ENCODE results near the gene TAS1R1.

The TAS1R1 gene

GRCh38 chr1:6554907-6555778, at the start of gene TAS1R1:
TAS1R1 (plus strand) TSS chr1:6555307; CDS start chr1:6555374, 67 bp downstream.
- no peak for DNase-seq (ENCODE audit: low read depth in 2 of 2, low spot score in 1 of 2)

DNA sequence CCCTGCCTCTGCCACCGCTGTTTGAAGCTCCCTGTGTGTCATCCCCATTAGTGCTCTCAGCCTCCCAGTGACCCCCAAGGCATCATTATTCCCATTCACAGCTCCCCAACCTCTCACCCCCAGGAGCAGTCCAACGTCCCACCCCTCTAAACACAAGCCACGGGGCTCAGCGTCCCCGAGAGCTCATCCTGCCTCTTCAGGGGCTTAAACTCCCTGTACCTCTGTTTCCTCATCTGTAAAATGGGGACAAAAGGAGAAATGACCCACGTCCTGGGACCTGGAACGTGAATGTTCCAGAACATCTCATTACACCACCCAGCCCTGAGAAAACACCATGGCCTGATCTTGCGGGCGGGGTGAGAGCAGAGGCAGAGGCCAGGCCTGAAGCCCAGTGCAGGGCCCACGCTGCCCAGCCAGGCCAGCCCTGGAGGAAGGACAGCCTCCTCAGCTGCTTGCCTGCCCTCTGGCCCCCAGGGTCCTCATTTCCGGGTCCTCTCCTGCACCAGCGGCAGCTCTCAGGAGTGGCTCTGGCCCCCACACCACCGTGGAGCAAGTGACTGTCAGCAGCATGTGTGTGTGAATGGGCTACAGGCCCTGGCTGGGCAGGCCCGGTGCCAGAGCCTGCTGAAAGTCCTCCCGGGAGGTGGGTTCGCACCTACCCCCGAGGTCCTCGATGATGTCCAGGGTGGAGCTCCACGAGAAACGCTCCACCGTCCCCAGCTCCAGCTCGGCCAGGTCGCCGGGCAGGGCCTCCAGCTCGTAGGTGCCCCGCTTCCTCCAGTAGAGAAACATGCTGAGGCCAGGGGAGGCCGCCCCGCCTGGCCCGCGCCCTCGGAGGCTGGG, 49.5 kb upstream of the TAS1R1 start:
- DNase-seq (ENCODE audit: low read depth in 2 of 2, low spot score in 1 of 2), result no peak

DNA sequence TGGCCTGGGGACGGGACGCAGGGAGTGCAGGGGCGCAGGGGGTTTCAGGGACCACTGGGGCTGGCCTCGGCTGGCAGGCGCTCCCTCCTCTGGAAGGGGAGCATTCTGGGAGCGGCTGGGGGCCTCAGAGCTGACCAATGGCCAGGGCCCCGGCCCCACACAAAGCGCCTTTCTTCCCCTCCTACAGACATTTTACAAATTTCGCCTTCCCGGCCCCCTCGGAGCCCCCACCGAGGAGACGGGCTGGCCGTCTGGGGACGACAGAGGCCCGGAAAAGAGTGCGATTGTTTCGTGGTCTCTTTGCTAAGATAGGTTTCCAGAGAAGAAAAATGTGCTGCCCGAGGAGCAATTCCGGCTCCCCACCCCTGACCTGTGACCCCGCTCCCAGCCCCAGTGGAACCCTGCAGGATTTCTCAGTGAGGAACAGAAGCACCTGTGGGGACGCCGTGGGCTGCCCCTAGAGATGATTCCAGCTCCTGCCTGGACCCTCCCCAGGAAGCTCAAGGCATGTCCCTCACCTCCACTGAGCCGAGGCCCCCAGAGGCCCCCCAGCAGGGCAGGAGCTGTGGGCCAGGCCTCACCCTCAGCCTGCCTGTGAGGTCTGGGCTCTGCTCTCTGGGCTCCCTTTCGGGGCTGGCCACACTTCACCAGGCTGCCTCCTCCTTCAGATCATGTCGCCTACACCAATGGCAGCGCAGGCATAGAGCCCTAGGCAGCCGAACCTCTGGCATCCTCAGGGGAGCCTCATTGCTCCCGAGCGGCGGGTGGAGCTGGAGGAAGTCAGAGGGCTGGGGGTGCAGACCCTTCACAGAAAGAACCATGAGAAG, 48.7 kb upstream of the TAS1R1 start:
- DNase-seq (ENCODE audit: low read depth in 2 of 2, low spot score in 1 of 2), result no peak

- DNase-seq (ENCODE audit: low read depth in 2 of 2, low spot score in 1 of 2), result no peak
Observed at GRCh38 chr1:6507037-6507428, 48.1 kb upstream of the TAS1R1 start.

- no peak for DNase-seq (ENCODE audit: low read depth in 2 of 2, low spot score in 1 of 2)
Observed at GRCh38 chr1:6507461-6507911, 47.6 kb upstream of the TAS1R1 start.

DNA sequence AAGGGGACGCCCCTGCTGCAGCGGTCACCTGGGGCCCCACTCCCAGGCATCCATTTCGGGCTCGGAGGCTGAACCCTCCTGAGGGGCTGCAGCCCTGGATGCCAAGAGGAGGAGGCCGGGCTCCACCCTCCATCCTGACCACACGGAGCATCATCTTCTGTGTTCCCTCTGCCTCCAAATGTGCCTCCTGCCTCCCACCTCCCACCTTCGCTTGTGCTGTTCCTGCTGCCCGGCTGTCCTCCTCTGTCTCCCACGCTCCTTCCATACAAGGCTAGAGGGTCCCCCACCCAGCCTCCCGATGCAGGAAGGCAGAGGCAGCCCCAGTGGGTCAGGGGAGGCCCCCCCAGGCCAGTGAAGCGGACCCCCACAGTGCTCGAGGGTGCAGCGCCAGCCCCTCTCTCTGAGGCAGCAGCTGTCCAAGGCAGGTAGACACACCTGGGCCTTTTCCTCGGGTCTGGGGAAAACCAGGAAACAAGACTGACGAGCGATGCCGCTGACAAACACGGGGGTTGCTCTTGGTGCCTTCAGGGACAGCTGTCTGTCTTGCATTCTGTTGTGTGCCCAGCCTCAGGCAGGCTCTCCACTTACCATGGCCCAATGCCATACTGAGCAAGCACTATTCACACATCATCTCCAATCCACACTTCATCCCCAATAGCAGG, 46.8 kb upstream of the TAS1R1 start:
- DNase-seq (ENCODE audit: low read depth in 2 of 2, low spot score in 1 of 2), result no peak

GRCh38 chr1:6508816-6509189, 46.3 kb upstream of the TAS1R1 start:
- no peak for DNase-seq (ENCODE audit: low read depth in 2 of 2, low spot score in 1 of 2)

DNA sequence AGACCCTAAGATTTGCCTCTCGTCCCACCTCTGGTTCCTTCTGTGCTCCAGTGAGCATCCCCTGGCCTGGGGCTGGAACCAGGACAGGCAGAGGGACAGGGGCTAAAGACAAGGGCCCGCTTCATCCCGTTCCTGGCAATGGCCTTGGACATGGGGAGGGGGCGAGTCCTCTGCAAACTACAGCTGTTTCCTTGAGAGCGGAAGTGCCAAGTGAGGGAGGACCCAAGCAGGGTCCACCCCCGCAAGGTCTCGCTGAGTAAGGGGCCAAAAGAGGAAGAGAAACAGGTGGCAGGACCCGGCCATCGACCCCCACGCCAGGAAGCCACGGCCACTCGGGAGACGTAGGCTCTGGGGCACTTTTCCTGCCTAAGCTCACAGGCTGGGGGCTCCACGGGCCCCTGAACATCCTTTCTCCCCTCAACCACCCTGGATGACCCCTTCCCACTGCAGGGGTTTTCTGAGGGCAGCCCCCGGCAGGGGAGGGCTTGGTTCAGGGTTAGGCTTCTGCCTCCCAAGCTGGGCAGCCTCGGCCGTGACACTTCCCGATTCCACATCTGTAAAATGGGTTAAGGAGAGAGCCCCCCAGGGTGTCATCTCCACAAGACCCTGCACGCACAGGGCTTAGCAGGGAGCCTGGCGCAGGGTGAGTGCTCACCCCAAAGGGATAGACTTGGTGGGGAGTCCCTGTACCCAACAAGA, 45.7 kb upstream of the TAS1R1 start:
- DNase-seq (ENCODE audit: low read depth in 2 of 2, low spot score in 1 of 2), result no peak

DNA sequence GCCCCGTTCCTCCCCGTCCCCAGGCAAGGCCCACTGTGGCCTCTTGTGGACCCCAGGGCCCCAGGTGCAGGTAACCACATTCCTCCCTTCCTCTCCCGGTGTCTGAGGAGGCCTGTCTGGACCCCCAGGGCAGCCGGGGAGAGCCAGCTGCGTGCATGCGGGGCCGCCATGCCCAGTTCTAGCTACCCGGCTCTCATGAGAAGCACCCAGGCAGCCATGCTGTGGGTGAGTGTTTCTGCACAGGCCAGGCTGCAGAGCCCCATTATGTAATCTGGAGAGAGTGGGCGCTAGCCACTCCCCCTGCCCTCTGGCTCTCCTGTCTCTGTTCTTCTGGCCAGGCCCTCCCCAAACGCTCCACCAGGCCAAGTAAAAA, 45.2 kb upstream of the TAS1R1 start:
- DNase-seq (ENCODE audit: low read depth in 2 of 2, low spot score in 1 of 2), result no peak

GRCh38 chr1:6510493-6510892, 44.6 kb upstream of the TAS1R1 start:
- DNase-seq (ENCODE audit: low read depth in 2 of 2, low spot score in 1 of 2), result no peak

DNA sequence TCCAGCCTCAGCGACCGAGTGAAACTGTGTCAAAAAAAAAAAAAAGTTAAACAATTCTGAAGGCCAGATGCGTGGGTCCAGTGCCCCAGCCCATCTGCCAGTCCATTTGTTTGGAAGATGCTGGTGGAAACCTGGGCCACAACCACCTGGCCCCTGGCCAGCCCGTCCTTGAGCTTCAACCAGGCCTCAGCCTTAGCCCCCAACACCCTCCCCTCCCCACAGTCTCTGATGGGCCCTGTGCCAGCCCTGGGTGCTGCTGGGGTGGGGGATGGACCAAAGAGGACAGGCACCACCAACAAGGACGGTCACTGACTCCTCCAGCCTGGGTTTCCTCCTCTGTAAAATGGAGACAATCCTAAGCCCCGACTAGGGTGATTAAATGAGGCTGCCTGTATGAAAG, 44.1 kb upstream of the TAS1R1 start:
- DNase-seq (ENCODE audit: low read depth in 2 of 2, low spot score in 1 of 2), result no peak

- no peak for DNase-seq (ENCODE audit: low read depth in 2 of 2, low spot score in 1 of 2)
Observed at GRCh38 chr1:6511561-6512244, 43.4 kb upstream of the TAS1R1 start.

GRCh38 chr1:6512245-6512907, 42.7 kb upstream of the TAS1R1 start:
- DNase-seq (ENCODE audit: low read depth in 2 of 2, low spot score in 1 of 2), result no peak

DNA sequence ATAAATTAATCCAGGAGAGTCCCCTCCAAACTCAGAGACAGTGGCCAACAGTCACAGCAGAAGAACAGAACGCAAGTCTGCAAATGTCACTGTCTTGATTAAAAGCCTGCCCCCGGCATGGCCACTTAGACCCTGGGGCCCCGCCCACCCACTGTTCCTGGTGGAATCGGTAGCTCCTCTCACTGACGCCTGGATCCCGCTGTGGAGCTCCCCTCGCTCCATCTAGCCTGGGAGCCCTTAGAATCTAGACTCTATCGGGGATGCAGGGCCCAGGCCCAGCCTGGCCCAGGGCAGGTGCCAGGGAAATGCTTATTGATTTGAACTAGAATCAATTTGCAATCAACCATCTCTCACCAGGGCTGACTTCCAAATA, 42.2 kb upstream of the TAS1R1 start:
- DNase-seq (ENCODE audit: low read depth in 2 of 2, low spot score in 1 of 2), result no peak

- no peak for DNase-seq (ENCODE audit: low read depth in 2 of 2, low spot score in 1 of 2)
Observed at GRCh38 chr1:6513320-6513801, 41.7 kb upstream of the TAS1R1 start.

GRCh38 chr1:6515771-6516170, 39.3 kb upstream of the TAS1R1 start:
- DNase-seq (ENCODE audit: low read depth in 2 of 2, low spot score in 1 of 2), result no peak

GRCh38 chr1:6517435-6517851, 37.7 kb upstream of the TAS1R1 start:
- DNase-seq (ENCODE audit: low read depth in 2 of 2, low spot score in 1 of 2), result no peak

- DNase-seq (ENCODE audit: low read depth in 2 of 2, low spot score in 1 of 2), result no peak
Observed at GRCh38 chr1:6519491-6519934, 35.6 kb upstream of the TAS1R1 start.

Measured in stimulated activated CD8-positive, alpha-beta memory T cell treated with anti-CD3 and anti-CD28 coated beads, Interleukin-4, amount 100 ng/mL, for 4 hours (primary cell).